OCI-LY7 (cell line): ENCODE results near the gene PXMP4. TPM values are rescaled to one million over a fixed set of nuclear protein-coding genes. Genes with fewer than 3 reads are reported as not detected.

ENCODE experiments used
- BruUV-seq: library from RNA; stranded (reverse); fragments of 400-500 nt; replicated peaks from 2 replicates; lab custom pipeline; 2021; lab: Mats Ljungman, UMichigan
- CTCF ChIA-PET: fragments of 300-600 bp; sonication (Branson Sonifier 250); formaldehyde crosslinking; loops from one replicate; lab custom pipeline; 2022; ENCODE audit warnings: antibody characterized with exemption; ENCODE audit not compliant: unreplicated experiment; lab: Charles Lee
- POLR2A ChIA-PET: fragments of 300-600 bp; sonication (Branson Sonifier 250); formaldehyde crosslinking; loops from one replicate; lab custom pipeline; 2022; ENCODE audit warnings: antibody characterized with exemption; lab: Charles Lee
- DNase-seq: peaks from one replicate; pipeline ENCODE4 v3.0.0-alpha.2; 2015; ENCODE audit warnings: low spot score
- H2AFZ ChIP-seq: fragments of 200-600 bp; sonication (generic), shearing (Covaris generic); 2 replicates; pipeline ENCODE4 v1.6.1; 2014; ENCODE audit warnings: mild to moderate bottlenecking, antibody characterized with exemption, low read length, moderate library complexity
- H3K27ac ChIP-seq: fragments of 200-600 bp; sonication (generic); 2 replicates; pipeline ENCODE4 v1.5.1; 2014; ENCODE audit warnings: mixed run types, low read depth, mild to moderate bottlenecking, moderate library complexity, low read length, inconsistent platforms; ENCODE audit not compliant: poor library complexity, severe bottlenecking
- H3K36me3 ChIP-seq: fragments of 200-600 bp; sonication (generic); 2 replicates; pipeline ENCODE4 v1.6.1; 2014; ENCODE audit warnings: mild to moderate bottlenecking, antibody characterized with exemption, low read length, moderate library complexity, mixed read lengths; ENCODE audit not compliant: insufficient read depth
- H3K4me1 ChIP-seq: fragments of 200-600 bp; sonication (generic); 2 replicates; pipeline ENCODE4 v1.5.1; 2014; ENCODE audit warnings: mild to moderate bottlenecking, low read length; ENCODE audit not compliant: insufficient read depth, poor library complexity, severe bottlenecking
- H3K4me2 ChIP-seq: fragments of 200-600 bp; sonication (generic); 2 replicates; pipeline ENCODE4 v1.6.1; 2014; ENCODE audit warnings: mild to moderate bottlenecking, low read length
- H3K4me3 ChIP-seq: fragments of 200-600 bp; sonication (generic); 2 replicates; pipeline ENCODE4 v1.5.1; 2014; ENCODE audit warnings: mild to moderate bottlenecking, low read depth, low read length; ENCODE audit not compliant: poor library complexity, severe bottlenecking
- H3K79me2 ChIP-seq: fragments of 200-600 bp; sonication (generic); 2 replicates; pipeline ENCODE4 v1.6.1; 2016; ENCODE audit warnings: low read depth, mild to moderate bottlenecking, low read length, moderate library complexity, mixed read lengths; ENCODE audit not compliant: insufficient read depth
- H3K9me2 ChIP-seq: fragments of 200-600 bp; sonication (generic); 2 replicates; pipeline ENCODE4 v1.6.1; 2016; ENCODE audit warnings: mild to moderate bottlenecking, low read length, mixed read lengths; ENCODE audit not compliant: insufficient read depth
- H3K9me3 ChIP-seq: fragments of 200-600 bp; sonication (generic); 2 replicates; pipeline ENCODE4 v1.6.1; 2014; ENCODE audit warnings: mild to moderate bottlenecking, mixed run types, low read length, mixed read lengths
- H4K20me1 ChIP-seq: fragments of 200-600 bp; sonication (generic); 2 replicates; pipeline ENCODE4 v1.6.1; 2014; ENCODE audit warnings: mild to moderate bottlenecking, antibody characterized with exemption, low read length, moderate library complexity, mixed read lengths; ENCODE audit not compliant: insufficient read depth
- CTCF ChIP-seq: fragments of 200-600 bp; sonication (generic); conservative IDR thresholded peaks from 2 replicates; pipeline ENCODE4 v1.5.1; 2014; ENCODE audit warnings: mild to moderate bottlenecking, antibody characterized with exemption, low read length, moderate library complexity, mixed read lengths
- EZH2phosphoT487 ChIP-seq: fragments of 200-600 bp; sonication (generic); IDR thresholded peaks from 2 replicates; pipeline ENCODE4 v1.6.1; 2018; ENCODE audit warnings: low read depth, borderline replicate concordance, mild to moderate bottlenecking, mixed run types, antibody characterized with exemption, low read length, moderate library complexity, mixed read lengths
- intact Hi-C: fragments of 100-400 bp; cut with micrococcal nuclease; formaldehyde crosslinking; loops from one replicate; pipeline ENCODE4 v1.10.0; 2022; ENCODE audit not compliant: unreplicated experiment
- total RNA-seq, 2 experiments: library from RNA; depleted of rRNA in 1 of 2; stranded (reverse); fragments of >200 nt in 1 of 2; shearing (Covaris generic) in 1 of 2; gene quantifications; 2 replicates each; pipeline ENCODE4 v1.2.3, GENCODE V29; 2014 to 2022

The PXMP4 gene
- total RNA-seq, 2 experiments from 2014 or later, result 3.1 to 8.2 TPM

DNA sequence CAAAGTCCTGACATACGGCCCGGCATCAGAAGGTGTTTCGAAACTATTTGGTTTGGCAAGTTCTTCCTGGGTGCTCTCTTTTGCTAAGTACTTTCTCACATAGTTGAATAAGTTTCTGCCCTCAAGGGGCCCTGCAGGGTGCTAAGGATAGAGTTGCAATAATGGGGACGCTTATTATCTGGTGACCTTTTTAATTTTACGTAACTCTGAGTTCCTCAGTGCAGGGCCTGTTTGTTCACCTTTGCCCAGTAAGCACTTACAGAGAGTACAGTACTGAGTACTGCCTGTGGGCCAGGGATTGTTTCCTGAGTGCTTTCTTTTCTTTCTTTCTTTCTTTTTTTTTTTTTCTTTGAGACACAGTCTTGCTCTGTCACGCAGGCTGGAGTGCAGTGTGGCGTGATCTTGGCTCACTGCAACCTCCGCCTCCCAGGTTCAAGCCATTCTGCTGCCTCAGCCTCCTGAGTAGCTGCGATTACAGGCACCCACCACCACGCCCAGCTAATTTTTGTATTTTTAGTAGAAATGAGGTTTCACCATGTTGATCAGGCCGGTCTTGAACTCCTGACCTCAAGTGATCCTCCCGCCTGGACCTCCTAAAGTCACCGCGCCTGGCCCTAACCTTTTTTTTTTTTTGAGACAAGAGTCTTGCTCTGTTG, 4.5 kb upstream of the PXMP4 start:
- intact Hi-C loops, result no loop called here
- BruUV-seq, result no TSS peak
- POLR2A ChIA-PET, result no interaction called here
- H3K79me2 ChIP-seq, result no peaks in the 10 kb centered on the region
- no peaks in the 10 kb centered on the region for H4K20me1 ChIP-seq
- no peak overlapping the region for H3K4me3 ChIP-seq
- H3K4me2 ChIP-seq, result no peak overlapping the region
- no peaks in the 10 kb centered on the region for H3K9me2 ChIP-seq
- CTCF ChIA-PET, result no interaction called here
- no peak overlapping the region for H3K27ac ChIP-seq
- H3K9me3 ChIP-seq, result no peaks in the 10 kb centered on the region
- H3K36me3 ChIP-seq, result no peaks in the 10 kb centered on the region
- no peak for DNase-seq
- no peak overlapping the region for H2AFZ ChIP-seq
- peaks cover under 1% of the 10 kb centered on the region for H3K4me1 ChIP-seq
- no peak for TF ChIP-seq CTCF
- no peak for TF ChIP-seq EZH2phosphoT487

- Histone ChIP-seq H3K4me2 (no peak overlapping the region), H3K27ac (no peak overlapping the region), H4K20me1 (no peaks in the 10 kb centered on the region), H2AFZ (no peak overlapping the region), H3K9me3 (no peaks in the 10 kb centered on the region), H3K4me3 (no peak overlapping the region), H3K4me1 (peaks cover 6% of the 10 kb centered on the region), H3K36me3 (no peaks in the 10 kb centered on the region), H3K9me2 (no peaks in the 10 kb centered on the region), H3K79me2 (no peaks in the 10 kb centered on the region)
- intact Hi-C loops, result no loop called here
- CTCF ChIA-PET, result no interaction called here
- POLR2A ChIA-PET, result interaction anchor here (0.6 kb wide), 1 partner anchor 320 kb away, joined by 9 read pairs; no protein-coding TSS in a partner anchor
- TF ChIP-seq CTCF (no peak), EZH2phosphoT487 (no peak)
- no TSS peak for BruUV-seq
- no peak for DNase-seq
These were observed 1.5 kb upstream of the PXMP4 start for GRCh38 chr20:33721391-33722140.
